Kidney (tissue), 14 donors: Measurements from ENCODE around the gene PPP2R2D. TPM values are rescaled to one million over a fixed set of nuclear protein-coding genes. Genes with fewer than 3 reads are reported as not detected.

Experiments used
- DNase-seq, 5 donors: peaks; one replicate each; pipeline ENCODE4 v3.0.0-alpha.2; 2013 to 2020
- FAIRE-seq: peaks from 2 replicates; lab custom pipeline; 2012; peaks lifted over from hg19 to GRCh38; lab: Jason Lieb, UNC
- H3K27ac ChIP-seq, 2 donors: one replicate each; pipeline ENCODE4 v1.7.0; 2013; ENCODE audit warnings: low read depth in 2 of 2, low read length in 2 of 2, inconsistent platforms in 1 of 2
- H3K27me3 ChIP-seq: one replicate; pipeline ENCODE4 v1.7.1; 2013; ENCODE audit warnings: low read length, inconsistent platforms; ENCODE audit not compliant: control insufficient read depth, insufficient read depth
- H3K36me3 ChIP-seq, 3 donors: one replicate each; pipeline versions ENCODE4 v1.7.0 to v1.7.1; 2013; ENCODE audit warnings: low read length in 3 of 3, control low read depth in 1 of 3, inconsistent platforms in 1 of 3; ENCODE audit not compliant: insufficient read depth in 3 of 3, control insufficient read depth in 2 of 3
- H3K4me1 ChIP-seq, 3 donors: one replicate each; pipeline versions ENCODE4 v1.7.0 to v1.7.1; 2013; ENCODE audit warnings: low read length in 3 of 3, inconsistent platforms in 1 of 3, low read depth in 1 of 3; ENCODE audit not compliant: control insufficient read depth in 2 of 3, insufficient read depth in 2 of 3
- H3K4me3 ChIP-seq, 3 donors: one replicate each; pipeline versions ENCODE4 v1.7.0 to v1.8.1; 2013; ENCODE audit warnings: low read length in 3 of 3, control low read depth in 1 of 3, inconsistent platforms in 1 of 3
- H3K9ac ChIP-seq, 3 donors: one replicate each; pipeline versions ENCODE4 v1.7.0 to v1.7.1; 2013; ENCODE audit warnings: low read length in 3 of 3, control low read depth in 1 of 3, inconsistent platforms in 1 of 3
- H3K9me3 ChIP-seq, 3 donors: one replicate each; pipeline versions ENCODE4 v1.7.0 to v1.7.1; 2013; ENCODE audit warnings: low read length in 3 of 3, control low read depth in 1 of 3, inconsistent platforms in 1 of 3; ENCODE audit not compliant: control insufficient read depth in 2 of 3, insufficient read depth in 1 of 3
- intact Hi-C: fragments of 100-400 bp; cut with DNase I; formaldehyde crosslinking; loops from one replicate; pipeline ENCODE4 v1.11.1; 2022
- polyA plus RNA-seq: library from polyadenylated mRNA; stranded (reverse); fragments of 350-450 nt; fragmentation: Illumina TruSeq; extraction: RNeasy Lipid Tissue Mini Kit (QIAGEN cat#74804); gene quantifications from one replicate; pipeline ENCODE4 v1.2.3, GENCODE V29; 2014; ENCODE audit warnings: low read depth, low replicate concordance; ENCODE audit not compliant: insufficient read depth
- total RNA-seq: library from RNA; stranded (reverse); fragmentation: NEBNext Ultra II Directional; extraction: Animal tissue kit (Norgen Biotek cat#: 25700); gene quantifications from one replicate; pipeline ENCODE4 v1.2.1, GENCODE V29; 2021
- TF ChIP-seq, protein P1 (sequence below): IDR thresholded peaks from 3 replicates; pipeline ENCODE4 v1.5.1; 2012; ENCODE audit warnings: mild to moderate bottlenecking, moderate library complexity, borderline replicate concordance; ENCODE audit not compliant: insufficient read depth; ENCODE audit errors: extremely low read depth
- donor health status: control.
- donor health status: control.
- donor health status: control.
- donor health status: control.
- donor health status: control.
- donor health status: DM: yes; HTN: yes; CAD: no.
- donor health status: Normal renal cell carcinoma (clear cell type).

The PPP2R2D gene
- total and polyA plus RNA-seq, 2 donors from 2014 or later, result 28.3 to 34.8 TPM

DNA sequence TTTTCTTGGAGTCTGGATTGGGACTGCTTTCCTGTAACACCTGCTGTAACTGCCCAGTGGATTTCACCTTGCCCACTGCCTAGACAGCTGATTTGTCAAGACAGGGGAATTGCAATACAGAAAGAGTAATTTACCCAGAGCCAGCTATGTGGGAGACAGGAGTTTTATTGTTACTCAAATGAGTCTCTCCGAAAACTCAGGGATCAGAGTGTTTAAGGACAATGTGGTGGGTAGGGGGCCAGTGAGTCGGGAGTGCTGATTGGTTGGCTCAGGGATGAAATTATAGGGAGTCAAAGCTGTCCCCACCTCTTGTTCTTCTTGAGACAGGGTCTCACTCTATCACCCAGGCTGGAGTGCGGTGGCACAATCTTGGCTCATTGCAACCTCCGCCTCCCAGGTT, 106.2 kb downstream of the PPP2R2D start:
- Histone ChIP-seq H3K36me3 (no peaks in the 10 kb centered on the region), H3K9me3 (peaks cover 0 to 4% (median 0%) of the 10 kb centered on the region in 3 donors), H3K4me3 (no peak overlapping the region), H3K27me3 (no peaks in the 10 kb centered on the region), H3K9ac (no peak overlapping the region), H3K27ac (no peak overlapping the region), H3K4me1 (no peaks in the 10 kb centered on the region)
- intact Hi-C loops, result no loop called here
- FAIRE-seq (no peak), DNase-seq (no peak)
- TF ChIP-seq, protein P1, sequence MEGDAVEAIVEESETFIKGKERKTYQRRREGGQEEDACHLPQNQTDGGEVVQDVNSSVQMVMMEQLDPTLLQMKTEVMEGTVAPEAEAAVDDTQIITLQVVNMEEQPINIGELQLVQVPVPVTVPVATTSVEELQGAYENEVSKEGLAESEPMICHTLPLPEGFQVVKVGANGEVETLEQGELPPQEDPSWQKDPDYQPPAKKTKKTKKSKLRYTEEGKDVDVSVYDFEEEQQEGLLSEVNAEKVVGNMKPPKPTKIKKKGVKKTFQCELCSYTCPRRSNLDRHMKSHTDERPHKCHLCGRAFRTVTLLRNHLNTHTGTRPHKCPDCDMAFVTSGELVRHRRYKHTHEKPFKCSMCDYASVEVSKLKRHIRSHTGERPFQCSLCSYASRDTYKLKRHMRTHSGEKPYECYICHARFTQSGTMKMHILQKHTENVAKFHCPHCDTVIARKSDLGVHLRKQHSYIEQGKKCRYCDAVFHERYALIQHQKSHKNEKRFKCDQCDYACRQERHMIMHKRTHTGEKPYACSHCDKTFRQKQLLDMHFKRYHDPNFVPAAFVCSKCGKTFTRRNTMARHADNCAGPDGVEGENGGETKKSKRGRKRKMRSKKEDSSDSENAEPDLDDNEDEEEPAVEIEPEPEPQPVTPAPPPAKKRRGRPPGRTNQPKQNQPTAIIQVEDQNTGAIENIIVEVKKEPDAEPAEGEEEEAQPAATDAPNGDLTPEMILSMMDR, result no peak

DNA sequence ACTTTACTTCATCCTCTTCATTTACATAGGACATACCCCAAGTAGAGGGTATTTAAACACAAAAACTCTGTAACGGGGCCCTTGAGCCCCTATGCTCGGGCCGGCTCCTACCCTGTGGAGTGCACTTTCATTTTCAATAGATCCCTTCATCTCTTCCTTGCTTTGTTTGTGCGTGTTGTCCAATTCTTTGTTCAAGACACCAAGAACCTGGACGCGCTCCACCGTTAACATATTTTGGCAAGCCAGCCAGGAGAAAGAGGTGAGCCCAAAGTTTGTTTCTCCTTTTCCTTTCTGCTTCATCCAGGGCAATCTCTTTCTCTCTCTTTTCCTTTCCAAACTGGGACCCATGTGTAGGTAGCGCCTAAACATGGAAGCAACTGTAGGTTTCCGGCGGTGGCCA, 106.9 kb downstream of the PPP2R2D start:
- no peaks in the 10 kb centered on the region for H3K27me3 ChIP-seq
- FAIRE-seq (no peak), DNase-seq (no peak)
- TF ChIP-seq, protein P1, result no peak
- H3K27ac ChIP-seq, result no peak overlapping the region
- H3K4me3 ChIP-seq, result no peak overlapping the region
- no peaks in the 10 kb centered on the region for H3K4me1 ChIP-seq
- peaks cover 0 to 4% (median 0%) of the 10 kb centered on the region in 3 donors for H3K9me3 ChIP-seq
- H3K9ac ChIP-seq, result no peak overlapping the region
- no peaks in the 10 kb centered on the region for H3K36me3 ChIP-seq
- intact Hi-C loops, result no loop called here

Other genes with a start within 250 kb of the PPP2R2D start
- gene BNIP3, start 80.9 kb downstream of the PPP2R2D start, total RNA-seq, result 49.6 TPM
- gene BNIP3, start 80.9 kb downstream of the PPP2R2D start, polyA plus RNA-seq, result 75.4 TPM
- gene JAKMIP3, start 164.9 kb downstream of the PPP2R2D start, total RNA-seq, result 0.16 TPM
- 0.13 TPM for gene JAKMIP3, start 164.9 kb downstream of the PPP2R2D start, polyA plus RNA-seq